ENCODE data around the gene PTPRE.

PTPRE gene

GRCh38 chr10:127889605-127890195 is 17.2 kb upstream of the PTPRE start:
- TF ChIP-seq CTCF (IDR thresholded peaks at IDR 0.05; ENCODE audit: low read depth, low read length, missing control alignments) = no peak
- no peak overlapping the region for H3K4me3 ChIP-seq (ENCODE audit: low read depth, low read length)
- no peak for DNase-seq (ENCODE audit: low read depth)

GRCh38 chr10:127890216-127890615 is 16.7 kb upstream of the PTPRE start:
- H3K4me3 ChIP-seq (ENCODE audit: low read depth, low read length) = no peak overlapping the region
- DNase-seq (ENCODE audit: low read depth) = no peak
- no peak for TF ChIP-seq CTCF (IDR thresholded peaks at IDR 0.05; ENCODE audit: low read depth, low read length, missing control alignments)

GRCh38 chr10:127890832-127891334 is 16.0 kb upstream of the PTPRE start:
- DNase-seq (ENCODE audit: low read depth) = no peak
- H3K4me3 ChIP-seq (ENCODE audit: low read depth, low read length) = no peak overlapping the region
- TF ChIP-seq CTCF (IDR thresholded peaks at IDR 0.05; ENCODE audit: low read depth, low read length, missing control alignments) = no peak

- H3K4me3 ChIP-seq (ENCODE audit: low read depth, low read length) = no peak within 1 kb of the TSS
- TF ChIP-seq CTCF (IDR thresholded peaks at IDR 0.05; ENCODE audit: low read depth, low read length, missing control alignments) = no peak
- DNase-seq (ENCODE audit: low read depth) = no peak
Measured at GRCh38 chr10:127892743-127893142, 14.2 kb upstream of the PTPRE start, which contains the start of gene CLRN3. Gene CLRN3 (minus strand): TSS chr10:127892941. CDS start chr10:127892784, 157 bp downstream.

- no peak overlapping the region for H3K4me3 ChIP-seq (ENCODE audit: low read depth, low read length)
- DNase-seq (ENCODE audit: low read depth) = no peak
- no peak for TF ChIP-seq CTCF (IDR thresholded peaks at IDR 0.05; ENCODE audit: low read depth, low read length, missing control alignments)
Measured at GRCh38 chr10:127894146-127894545, 12.8 kb upstream of the PTPRE start.

GRCh38 chr10:127896590-127896989 is 10.3 kb upstream of the PTPRE start:
- DNase-seq (ENCODE audit: low read depth) = no peak
- TF ChIP-seq CTCF (IDR thresholded peaks at IDR 0.05; ENCODE audit: low read depth, low read length, missing control alignments) = no peak
- H3K4me3 ChIP-seq (ENCODE audit: low read depth, low read length) = no peak overlapping the region

GRCh38 chr10:127897177-127897576 is 9.7 kb upstream of the PTPRE start:
- no peak for DNase-seq (ENCODE audit: low read depth)
- no peak for TF ChIP-seq CTCF (IDR thresholded peaks at IDR 0.05; ENCODE audit: low read depth, low read length, missing control alignments)
- no peak overlapping the region for H3K4me3 ChIP-seq (ENCODE audit: low read depth, low read length)

All from GM12864 (cell line).